Osteoblast (primary cell): ENCODE measurements around the gene SEZ6L. TPM values are rescaled to one million over a fixed set of nuclear protein-coding genes. Genes with fewer than 3 reads are reported as not detected.

ENCODE experiments used
- DNase-seq: peaks from one replicate; pipeline ENCODE4 v3.0.0; 2011; ENCODE audit warnings: low spot score, mixed read lengths; ENCODE audit not compliant: insufficient read length; ENCODE audit errors: missing footprints
- H2AFZ ChIP-seq: 2 replicates; pipeline ENCODE4 v1.6.0; 2011; ENCODE audit warnings: mild to moderate bottlenecking, low read length
- H3K27ac ChIP-seq: 2 replicates; pipeline ENCODE4 v1.5.1; 2011; ENCODE audit warnings: mild to moderate bottlenecking, low read depth, low read length, moderate library complexity
- H3K27me3 ChIP-seq: 2 replicates; pipeline ENCODE4 v1.6.0; 2012; ENCODE audit warnings: mild to moderate bottlenecking, control low read depth, inconsistent platforms, low read length, moderate library complexity; ENCODE audit not compliant: insufficient read depth
- H3K36me3 ChIP-seq: 2 replicates; pipeline ENCODE4 v1.5.1; 2011; ENCODE audit warnings: mild to moderate bottlenecking, low read length, control low read depth, moderate library complexity; ENCODE audit not compliant: insufficient read depth
- H3K4me1 ChIP-seq: 2 replicates; pipeline ENCODE4 v1.5.1; 2011; ENCODE audit warnings: mild to moderate bottlenecking, low read length, control low read depth, moderate library complexity; ENCODE audit not compliant: insufficient read depth
- H3K4me2 ChIP-seq: 2 replicates; pipeline ENCODE4 v1.6.0; 2011; ENCODE audit warnings: mild to moderate bottlenecking, low read length; ENCODE audit not compliant: insufficient read depth
- H3K4me3 ChIP-seq: fragments of 200-600 bp; sonication (generic); 3 replicates; pipeline ENCODE4 v1.5.1; 2012; ENCODE audit warnings: mild to moderate bottlenecking, low read length, inconsistent platforms; ENCODE audit not compliant: insufficient read depth
- H3K79me2 ChIP-seq: 2 replicates; pipeline ENCODE4 v1.6.0; 2012; ENCODE audit warnings: mild to moderate bottlenecking, low read length, control low read depth, inconsistent platforms; ENCODE audit not compliant: insufficient read depth
- H3K9me3 ChIP-seq: 2 replicates; pipeline ENCODE4 v1.5.1; 2011; ENCODE audit warnings: low read depth, low read length, control low read depth
- H4K20me1 ChIP-seq: 2 replicates; pipeline ENCODE4 v1.6.0; 2012; ENCODE audit warnings: mild to moderate bottlenecking, low read length, control low read depth; ENCODE audit not compliant: insufficient read depth
- CTCF ChIP-seq: IDR thresholded peaks from 2 replicates; pipeline ENCODE4 v1.5.1; 2011; ENCODE audit warnings: mild to moderate bottlenecking, low read depth, low read length, moderate library complexity; ENCODE audit errors: extremely low read depth
- total RNA-seq: library from RNA; depleted of rRNA; stranded (reverse); fragments of >200 nt; gene quantifications from 2 replicates; pipeline ENCODE4 v1.2.3, GENCODE V29; 2012

Gene SEZ6L
- total RNA-seq, 1 donor = not detected

- Histone ChIP-seq H3K27ac (no peak overlapping the region), H3K36me3 (no peaks in the 10 kb centered on the region), H3K4me3 (no peak overlapping the region), H3K4me2 (no peak overlapping the region), H3K4me1 (no peaks in the 10 kb centered on the region), H3K9me3 (no peaks in the 10 kb centered on the region), H3K79me2 (no peaks in the 10 kb centered on the region), H4K20me1 (no peaks in the 10 kb centered on the region), H2AFZ (no peak overlapping the region), H3K27me3 (peaks cover 11% of the 10 kb centered on the region)
- no peak for TF ChIP-seq CTCF
- DNase-seq = no peak
Observed at GRCh38 chr22:26389125-26389524, 219.9 kb downstream of the SEZ6L start.

- Histone ChIP-seq H3K27me3 (peaks cover 4% of the 10 kb centered on the region), H3K79me2 (no peaks in the 10 kb centered on the region), H3K9me3 (no peaks in the 10 kb centered on the region), H3K36me3 (no peaks in the 10 kb centered on the region), H2AFZ (no peak overlapping the region), H3K4me1 (no peaks in the 10 kb centered on the region), H3K4me3 (no peak overlapping the region), H3K4me2 (no peak overlapping the region), H3K27ac (no peak overlapping the region), H4K20me1 (no peaks in the 10 kb centered on the region)
- no peak for TF ChIP-seq CTCF
- no peak for DNase-seq
Observed at GRCh38 chr22:26391091-26391490, 221.8 kb downstream of the SEZ6L start.

- no peaks in the 10 kb centered on the region for H3K36me3 ChIP-seq
- peaks cover 8% of the 10 kb centered on the region for H3K27me3 ChIP-seq
- no peak overlapping the region for H3K4me2 ChIP-seq
- no peaks in the 10 kb centered on the region for H3K9me3 ChIP-seq
- no peaks in the 10 kb centered on the region for H3K79me2 ChIP-seq
- no peak overlapping the region for H2AFZ ChIP-seq
- H3K27ac ChIP-seq = no peak overlapping the region
- H3K4me3 ChIP-seq = no peak overlapping the region
- TF ChIP-seq CTCF = no peak
- H3K4me1 ChIP-seq = no peaks in the 10 kb centered on the region
- DNase-seq = no peak
- no peaks in the 10 kb centered on the region for H4K20me1 ChIP-seq
Observed at GRCh38 chr22:26391623-26392022, 222.4 kb downstream of the SEZ6L start.

- Histone ChIP-seq H2AFZ (no peak overlapping the region), H3K27ac (no peak overlapping the region)
Observed at GRCh38 chr22:26393929-26394328, 224.7 kb downstream of the SEZ6L start.

More at GRCh38 chr22:26393929-26394328, 224.7 kb downstream of the SEZ6L start:
- H4K20me1 ChIP-seq = no peaks in the 10 kb centered on the region
- TF ChIP-seq CTCF = no peak
- peaks cover 2% of the 10 kb centered on the region for H3K4me1 ChIP-seq
- H3K79me2 ChIP-seq = no peaks in the 10 kb centered on the region
- no peaks in the 10 kb centered on the region for H3K36me3 ChIP-seq
- H3K4me3 ChIP-seq = no peak overlapping the region
- no peak overlapping the region for H3K4me2 ChIP-seq
- DNase-seq = no peak
- H3K27me3 ChIP-seq = peaks cover 13% of the 10 kb centered on the region
- no peaks in the 10 kb centered on the region for H3K9me3 ChIP-seq
